ENCODE measurements around the gene AGT.

Gene AGT

GRCh38 chr1:230752407-230752806, 38.5 kb upstream of the AGT start:
- peaks cover 10 to 22% of the 10 kb centered on the region in 2 donors for H3K4me1 ChIP-seq (ENCODE audit: control insufficient read depth in 1 of 2, insufficient read depth in 2 of 2, low read length in 2 of 2)
- no peaks in the 10 kb centered on the region for H3K9me3 ChIP-seq (ENCODE audit: control insufficient read depth in 1 of 2, low read length in 2 of 2)
- no peaks in the 10 kb centered on the region for H3K36me3 ChIP-seq (ENCODE audit: control insufficient read depth in 1 of 2, insufficient read depth in 2 of 2, low read length in 2 of 2)
- no peak overlapping the region for H3K4me3 ChIP-seq (ENCODE audit: low read depth in 1 of 2, low read length in 2 of 2)
- H3K27me3 ChIP-seq (ENCODE audit: control insufficient read depth in 1 of 2, insufficient read depth in 2 of 2, low read length in 2 of 2): no peaks in the 10 kb centered on the region
- no peak overlapping the region for H3K27ac ChIP-seq (ENCODE audit: low read depth, low read length)
- H3K9ac ChIP-seq (ENCODE audit: low read depth in 1 of 2, low read length in 2 of 2): no peak overlapping the region

GRCh38 chr1:230750986-230751625, 37.2 kb upstream of the AGT start:
- Histone ChIP-seq H3K27ac (ENCODE audit: low read depth, low read length) (peak overlapping the region; percentile 15), H3K9ac (ENCODE audit: low read depth in 1 of 2, low read length in 2 of 2) (no peak overlapping the region)

GRCh38 chr1:230750576-230750975, 36.7 kb upstream of the AGT start:
- Histone ChIP-seq H3K4me1 (ENCODE audit: control insufficient read depth in 1 of 2, insufficient read depth in 2 of 2, low read length in 2 of 2) (peaks cover 10 to 22% of the 10 kb centered on the region in 2 donors), H3K9ac (ENCODE audit: low read depth in 1 of 2, low read length in 2 of 2) (no peak overlapping the region), H3K27me3 (ENCODE audit: control insufficient read depth in 1 of 2, insufficient read depth in 2 of 2, low read length in 2 of 2) (no peaks in the 10 kb centered on the region), H3K27ac (ENCODE audit: low read depth, low read length) (peak overlapping the region; percentile 15), H3K36me3 (ENCODE audit: control insufficient read depth in 1 of 2, insufficient read depth in 2 of 2, low read length in 2 of 2) (no peaks in the 10 kb centered on the region), H3K9me3 (ENCODE audit: control insufficient read depth in 1 of 2, low read length in 2 of 2) (no peaks in the 10 kb centered on the region), H3K4me3 (ENCODE audit: low read depth in 1 of 2, low read length in 2 of 2) (no peak overlapping the region)

More at GRCh38 chr1:230750986-230751625, 37.2 kb upstream of the AGT start:
- no peaks in the 10 kb centered on the region for H3K36me3 ChIP-seq (ENCODE audit: control insufficient read depth in 1 of 2, insufficient read depth in 2 of 2, low read length in 2 of 2)
- H3K4me1 ChIP-seq (ENCODE audit: control insufficient read depth in 1 of 2, insufficient read depth in 2 of 2, low read length in 2 of 2): peaks cover 10 to 22% of the 10 kb centered on the region in 2 donors
- H3K9me3 ChIP-seq (ENCODE audit: control insufficient read depth in 1 of 2, low read length in 2 of 2): no peaks in the 10 kb centered on the region
- H3K27me3 ChIP-seq (ENCODE audit: control insufficient read depth in 1 of 2, insufficient read depth in 2 of 2, low read length in 2 of 2): no peaks in the 10 kb centered on the region
- no peak overlapping the region for H3K4me3 ChIP-seq (ENCODE audit: low read depth in 1 of 2, low read length in 2 of 2)

DNA sequence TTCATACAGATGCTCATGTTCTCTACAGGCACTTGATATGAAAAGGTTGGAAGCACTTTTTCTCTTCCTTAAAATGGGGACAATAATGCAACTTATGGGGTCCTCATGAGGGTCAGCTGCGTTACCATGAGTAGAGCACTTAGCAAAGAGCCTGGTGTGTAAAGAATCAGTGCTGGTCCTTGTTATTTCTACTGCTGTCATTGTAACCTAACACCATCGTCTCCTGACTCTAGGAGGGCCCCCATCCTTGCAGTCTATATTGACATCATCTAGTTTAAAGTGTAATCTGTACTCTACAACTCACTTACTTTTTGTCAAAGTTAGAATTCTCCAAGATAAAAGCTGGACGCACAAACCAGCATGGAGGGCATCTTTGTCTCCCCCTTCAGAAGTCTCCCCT, 35.7 kb upstream of the AGT start:
- no peaks in the 10 kb centered on the region for H3K36me3 ChIP-seq (ENCODE audit: control insufficient read depth in 1 of 2, insufficient read depth in 2 of 2, low read length in 2 of 2)
- H3K27ac ChIP-seq (ENCODE audit: low read depth, low read length): no peak overlapping the region
- H3K9me3 ChIP-seq (ENCODE audit: control insufficient read depth in 1 of 2, low read length in 2 of 2): no peaks in the 10 kb centered on the region
- H3K27me3 ChIP-seq (ENCODE audit: control insufficient read depth in 1 of 2, insufficient read depth in 2 of 2, low read length in 2 of 2): no peaks in the 10 kb centered on the region
- peaks cover 10 to 22% of the 10 kb centered on the region in 2 donors for H3K4me1 ChIP-seq (ENCODE audit: control insufficient read depth in 1 of 2, insufficient read depth in 2 of 2, low read length in 2 of 2)
- no peak overlapping the region for H3K9ac ChIP-seq (ENCODE audit: low read depth in 1 of 2, low read length in 2 of 2)
- H3K4me3 ChIP-seq (ENCODE audit: low read depth in 1 of 2, low read length in 2 of 2): no peak overlapping the region

DNA sequence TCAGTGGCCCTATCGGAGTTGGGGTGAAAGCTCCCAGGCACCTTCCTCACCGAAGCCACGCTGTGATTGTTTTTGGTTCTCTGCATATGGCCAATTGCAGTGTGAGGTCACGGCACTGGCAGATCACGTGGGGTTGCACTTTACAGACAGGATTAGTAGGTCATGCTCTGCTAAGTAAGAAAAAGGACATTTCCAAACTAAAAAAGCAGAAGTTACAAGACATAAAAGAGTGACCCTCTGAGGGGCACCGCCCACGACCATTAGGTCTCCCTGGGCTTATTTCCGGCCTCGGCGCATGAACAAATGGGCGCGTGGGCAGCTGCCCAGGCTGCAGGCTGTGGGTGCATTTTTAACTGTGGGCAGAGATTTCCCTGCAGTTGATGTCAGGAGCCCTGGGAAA, 35.2 kb upstream of the AGT start:
- Histone ChIP-seq H3K4me1 (ENCODE audit: control insufficient read depth in 1 of 2, insufficient read depth in 2 of 2, low read length in 2 of 2) (peaks cover 10 to 22% of the 10 kb centered on the region in 2 donors), H3K27me3 (ENCODE audit: control insufficient read depth in 1 of 2, insufficient read depth in 2 of 2, low read length in 2 of 2) (no peaks in the 10 kb centered on the region), H3K9ac (ENCODE audit: low read depth in 1 of 2, low read length in 2 of 2) (no peak overlapping the region), H3K9me3 (ENCODE audit: control insufficient read depth in 1 of 2, low read length in 2 of 2) (no peaks in the 10 kb centered on the region), H3K27ac (ENCODE audit: low read depth, low read length) (no peak overlapping the region), H3K4me3 (ENCODE audit: low read depth in 1 of 2, low read length in 2 of 2) (no peak overlapping the region), H3K36me3 (ENCODE audit: control insufficient read depth in 1 of 2, insufficient read depth in 2 of 2, low read length in 2 of 2) (no peaks in the 10 kb centered on the region)

- Histone ChIP-seq H3K4me3 (ENCODE audit: low read depth in 1 of 2, low read length in 2 of 2) (no peak overlapping the region), H3K9ac (ENCODE audit: low read depth in 1 of 2, low read length in 2 of 2) (no peak overlapping the region), H3K4me1 (ENCODE audit: control insufficient read depth in 1 of 2, insufficient read depth in 2 of 2, low read length in 2 of 2) (peaks cover 10 to 22% of the 10 kb centered on the region in 2 donors), H3K27me3 (ENCODE audit: control insufficient read depth in 1 of 2, insufficient read depth in 2 of 2, low read length in 2 of 2) (no peaks in the 10 kb centered on the region), H3K9me3 (ENCODE audit: control insufficient read depth in 1 of 2, low read length in 2 of 2) (no peaks in the 10 kb centered on the region), H3K27ac (ENCODE audit: low read depth, low read length) (no peak overlapping the region), H3K36me3 (ENCODE audit: control insufficient read depth in 1 of 2, insufficient read depth in 2 of 2, low read length in 2 of 2) (no peaks in the 10 kb centered on the region)
Observed at GRCh38 chr1:230747890-230748800, 34.2 kb upstream of the AGT start.

DNA sequence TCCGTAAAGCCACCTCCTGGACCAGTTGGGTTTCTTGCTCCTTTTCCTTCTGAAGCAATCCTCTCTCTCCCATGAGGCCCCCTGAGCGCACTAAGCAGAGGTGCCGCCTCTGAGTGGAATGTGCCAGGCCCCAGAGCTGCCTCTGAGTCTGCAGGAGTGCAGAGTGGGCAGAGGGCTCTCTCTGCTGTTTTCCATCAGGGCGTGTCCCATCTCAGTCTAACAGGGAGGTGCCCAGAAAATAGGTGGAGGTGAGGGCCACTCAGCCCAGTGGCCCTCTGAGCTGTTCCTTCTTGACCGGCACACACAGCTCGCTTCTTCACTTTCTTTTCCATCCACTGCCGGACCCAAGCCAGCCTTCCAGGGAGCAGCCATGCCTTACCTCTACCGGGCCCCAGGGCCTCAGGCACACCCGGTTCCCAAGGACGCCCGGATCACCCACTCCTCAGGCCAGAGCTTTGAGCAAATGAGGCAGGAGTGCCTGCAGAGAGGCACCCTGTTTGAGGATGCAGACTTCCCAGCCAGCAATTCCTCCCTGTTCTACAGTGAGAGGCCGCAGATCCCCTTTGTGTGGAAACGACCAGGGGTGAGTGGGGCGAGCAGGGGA, 33.3 kb upstream of the AGT start, which contains the start of gene CAPN9:
CAPN9 (plus strand) TSS at position 262 of the 604 bp plus-strand sequence; CDS start at position 371, 109 bp downstream.
- H3K27me3 ChIP-seq (ENCODE audit: control insufficient read depth in 1 of 2, insufficient read depth in 2 of 2, low read length in 2 of 2): no peaks in the 10 kb centered on the region
- no peaks in the 10 kb centered on the region for H3K9me3 ChIP-seq (ENCODE audit: control insufficient read depth in 1 of 2, low read length in 2 of 2)
- H3K4me3 ChIP-seq (ENCODE audit: low read depth in 1 of 2, low read length in 2 of 2): no peak within 1 kb of the TSS
- H3K9ac ChIP-seq (ENCODE audit: low read depth in 1 of 2, low read length in 2 of 2): no peak within 1 kb of the TSS
- no peak within 1 kb of the TSS for H3K27ac ChIP-seq (ENCODE audit: low read depth, low read length)
- H3K4me1 ChIP-seq (ENCODE audit: control insufficient read depth in 1 of 2, insufficient read depth in 2 of 2, low read length in 2 of 2): peaks cover 8 to 16% of the 10 kb centered on the region in 2 donors
- H3K36me3 ChIP-seq (ENCODE audit: control insufficient read depth in 1 of 2, insufficient read depth in 2 of 2, low read length in 2 of 2): no peaks in the 10 kb centered on the region

DNA sequence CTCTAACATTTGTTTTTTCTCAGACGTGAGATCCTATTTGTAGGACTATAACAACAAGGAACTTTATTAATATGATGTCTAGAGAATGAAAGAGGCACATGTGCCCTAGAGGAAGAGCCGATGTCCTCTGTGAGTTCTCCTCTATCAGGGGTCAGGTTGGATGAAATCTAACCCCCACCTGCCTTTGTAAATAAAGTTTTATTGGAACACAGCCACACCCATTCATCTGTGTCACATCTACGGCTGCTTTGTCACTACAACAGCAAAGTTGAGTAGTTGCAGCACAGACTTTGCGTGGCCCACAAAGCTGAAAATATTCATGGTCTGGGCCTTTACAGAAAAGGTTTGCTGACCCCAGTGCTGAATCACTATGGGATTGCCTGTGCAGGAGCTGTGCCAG, 32.7 kb upstream of the AGT start:
- Histone ChIP-seq H3K27me3 (ENCODE audit: control insufficient read depth in 1 of 2, insufficient read depth in 2 of 2, low read length in 2 of 2) (no peaks in the 10 kb centered on the region), H3K4me1 (ENCODE audit: control insufficient read depth in 1 of 2, insufficient read depth in 2 of 2, low read length in 2 of 2) (peaks cover 4 to 11% of the 10 kb centered on the region in 2 donors), H3K36me3 (ENCODE audit: control insufficient read depth in 1 of 2, insufficient read depth in 2 of 2, low read length in 2 of 2) (no peaks in the 10 kb centered on the region), H3K27ac (ENCODE audit: low read depth, low read length) (no peak overlapping the region), H3K4me3 (ENCODE audit: low read depth in 1 of 2, low read length in 2 of 2) (no peak overlapping the region), H3K9me3 (ENCODE audit: control insufficient read depth in 1 of 2, low read length in 2 of 2) (no peaks in the 10 kb centered on the region), H3K9ac (ENCODE audit: low read depth in 1 of 2, low read length in 2 of 2) (no peak overlapping the region)

DNA sequence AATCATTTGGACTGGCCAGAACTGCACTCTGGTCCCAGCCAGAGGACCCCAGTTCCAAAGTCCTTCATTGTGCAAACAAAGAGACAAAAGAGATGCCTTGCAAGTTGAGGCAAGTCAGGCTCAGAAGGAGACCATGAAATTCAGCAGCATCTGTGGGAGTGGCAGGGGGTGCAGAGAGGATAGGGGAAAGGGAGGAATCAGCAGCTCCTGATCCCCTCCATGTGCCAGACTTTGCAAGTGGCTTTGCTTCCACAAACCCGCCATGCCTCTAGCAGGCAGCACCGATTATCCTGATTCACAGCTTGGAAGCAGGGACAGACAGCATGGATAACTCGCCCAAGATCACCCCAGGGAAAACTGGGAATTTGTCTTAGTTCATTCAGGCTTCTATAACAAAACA, 31.1 kb upstream of the AGT start:
- Histone ChIP-seq H3K27me3 (ENCODE audit: control insufficient read depth in 1 of 2, insufficient read depth in 2 of 2, low read length in 2 of 2) (no peaks in the 10 kb centered on the region), H3K9ac (ENCODE audit: low read depth in 1 of 2, low read length in 2 of 2) (no peak overlapping the region), H3K4me3 (ENCODE audit: low read depth in 1 of 2, low read length in 2 of 2) (no peak overlapping the region), H3K36me3 (ENCODE audit: control insufficient read depth in 1 of 2, insufficient read depth in 2 of 2, low read length in 2 of 2) (no peaks in the 10 kb centered on the region), H3K27ac (ENCODE audit: low read depth, low read length) (no peak overlapping the region), H3K9me3 (ENCODE audit: control insufficient read depth in 1 of 2, low read length in 2 of 2) (no peaks in the 10 kb centered on the region), H3K4me1 (ENCODE audit: control insufficient read depth in 1 of 2, insufficient read depth in 2 of 2, low read length in 2 of 2) (no peaks in the 10 kb centered on the region)

DNA sequence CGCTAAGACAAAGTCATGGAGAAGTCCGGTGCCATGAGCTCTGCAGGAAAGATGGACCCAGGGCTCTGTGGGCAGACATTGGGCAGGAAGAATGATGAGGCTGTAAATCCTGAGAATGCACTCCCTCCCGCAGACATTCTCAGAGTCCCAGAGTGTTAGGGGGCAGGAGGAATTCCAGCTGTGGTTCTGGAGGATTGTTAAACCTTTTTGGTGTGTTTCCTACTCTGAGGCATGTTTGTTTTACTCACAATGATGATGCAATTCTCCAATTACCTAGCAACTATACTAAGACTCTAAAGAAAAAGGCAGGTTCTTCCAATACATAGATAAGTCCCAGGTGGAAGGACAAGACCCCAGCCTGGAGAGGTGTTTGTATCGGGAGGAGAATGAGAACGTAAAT, 30.5 kb upstream of the AGT start:
- H3K36me3 ChIP-seq (ENCODE audit: control insufficient read depth in 1 of 2, insufficient read depth in 2 of 2, low read length in 2 of 2): no peaks in the 10 kb centered on the region
- no peaks in the 10 kb centered on the region for H3K4me1 ChIP-seq (ENCODE audit: control insufficient read depth in 1 of 2, insufficient read depth in 2 of 2, low read length in 2 of 2)
- no peaks in the 10 kb centered on the region for H3K9me3 ChIP-seq (ENCODE audit: control insufficient read depth in 1 of 2, low read length in 2 of 2)
- no peak overlapping the region for H3K4me3 ChIP-seq (ENCODE audit: low read depth in 1 of 2, low read length in 2 of 2)
- no peaks in the 10 kb centered on the region for H3K27me3 ChIP-seq (ENCODE audit: control insufficient read depth in 1 of 2, insufficient read depth in 2 of 2, low read length in 2 of 2)
- no peak overlapping the region for H3K27ac ChIP-seq (ENCODE audit: low read depth, low read length)
- no peak overlapping the region for H3K9ac ChIP-seq (ENCODE audit: low read depth in 1 of 2, low read length in 2 of 2)

Data from duodenal mucosa (tissue), 2 donors.